H1 (cell line): ENCODE data around the gene EYA2. TPM values are rescaled to one million over a fixed set of nuclear protein-coding genes. Genes with fewer than 3 reads are reported as not detected.

Source experiments
- CTCF ChIA-PET: fragments of 300-600 bp; sonication (Branson Sonifier 250); formaldehyde crosslinking; loops from one replicate; lab custom pipeline; 2021; ENCODE audit not compliant: partially characterized antibody; lab: Charles Lee
- POLR2A ChIA-PET: fragments of 300-600 bp; sonication (Branson Sonifier 250); formaldehyde crosslinking; loops from one replicate; lab custom pipeline; 2021; ENCODE audit warnings: inconsistent platforms; ENCODE audit not compliant: partially characterized antibody; lab: Charles Lee
- DNase-seq, 2 experiments: peaks; one replicate each; pipeline versions ENCODE4 v3.0.0 to v3.0.0-alpha.2; 2010 to 2022; ENCODE audit warnings: low spot score in 2 of 2, low read depth in 1 of 2, mixed read lengths in 1 of 2
- FAIRE-seq: peaks from 2 replicates; lab custom pipeline; 2011; peaks lifted over from hg19 to GRCh38; lab: Jason Lieb, UNC
- H2AFZ ChIP-seq: 2 replicates; pipeline ENCODE4 v1.8.1; 2012; ENCODE audit warnings: low read length, inconsistent platforms
- H2AK5ac ChIP-seq: 2 replicates; pipeline ENCODE4 v1.6.1; 2013; ENCODE audit warnings: low read depth, low read length
- H2BK120ac ChIP-seq: replicated peaks from 2 replicates; pipeline ENCODE3; 2013; ENCODE audit warnings: low read depth, low read length, inconsistent platforms
- H2BK12ac ChIP-seq: 2 replicates; pipeline ENCODE4 v1.6.1; 2013; ENCODE audit warnings: low read depth, low read length
- H2BK15ac ChIP-seq: 2 replicates; pipeline ENCODE4 v1.6.1; 2013; ENCODE audit warnings: low read length
- H2BK20ac ChIP-seq: 2 replicates; pipeline ENCODE4 v1.6.1; 2013; ENCODE audit warnings: low read length
- H2BK5ac ChIP-seq: 2 replicates; pipeline ENCODE4 v1.6.1; 2013; ENCODE audit warnings: low read depth, low read length
- H3K14ac ChIP-seq: 2 replicates; pipeline ENCODE4 v1.6.1; 2013; ENCODE audit warnings: inconsistent platforms; ENCODE audit not compliant: insufficient read length
- H3K18ac ChIP-seq: 2 replicates; pipeline ENCODE4 v1.6.1; 2013; ENCODE audit warnings: low read length; ENCODE audit errors: extremely low read depth
- H3K23ac ChIP-seq: 2 replicates; pipeline ENCODE4 v1.6.1; 2013; ENCODE audit warnings: inconsistent platforms; ENCODE audit not compliant: insufficient read length
- H3K23me2 ChIP-seq: 2 replicates; pipeline ENCODE4 v1.6.1; 2013; ENCODE audit warnings: low read depth, low read length
- H3K27ac ChIP-seq: 2 replicates; pipeline ENCODE4 v1.6.1; 2011; ENCODE audit warnings: low read depth, low read length, inconsistent platforms
- H3K27me3 ChIP-seq, 4 experiments: replicated peaks in 1 of 4; 1 replicate in 1 of 4; 2 replicates in 3 of 4; pipeline versions ENCODE4 v1.6.1 to v1.8.1; 2011 to 2013; ENCODE audit warnings: low read length in 3 of 4, mild to moderate bottlenecking in 3 of 4, inconsistent platforms in 2 of 4, mixed read lengths in 2 of 4, moderate library complexity in 1 of 4; ENCODE audit not compliant: control insufficient read depth in 3 of 4, insufficient read depth in 3 of 4; ENCODE audit errors: extremely low read depth in 1 of 4
- H3K36me3 ChIP-seq, 4 experiments: 2 replicates each; pipeline versions ENCODE4 v1.6.1 to v1.8.1; 2011 to 2013; ENCODE audit warnings: mild to moderate bottlenecking in 4 of 4, low read length in 3 of 4, moderate library complexity in 2 of 4, control low read depth in 1 of 4, inconsistent platforms in 1 of 4; ENCODE audit not compliant: insufficient read depth in 4 of 4, control insufficient read depth in 2 of 4
- H3K4ac ChIP-seq: replicated peaks from 2 replicates; pipeline ENCODE3; 2013; ENCODE audit warnings: low read length, low read depth, mixed read lengths, inconsistent platforms; ENCODE audit not compliant: insufficient read length
- H3K4me1 ChIP-seq, 4 experiments: replicated peaks in 1 of 4; 1 replicate in 1 of 4; 2 replicates in 3 of 4; pipeline versions ENCODE4 v1.6.1 to v1.8.1; 2011 to 2013; ENCODE audit warnings: low read length in 3 of 4, inconsistent platforms in 2 of 4, mixed read lengths in 1 of 4; ENCODE audit not compliant: insufficient read depth in 4 of 4, control insufficient read depth in 3 of 4
- H3K4me2 ChIP-seq, 2 experiments: 2 replicates each; pipeline versions ENCODE4 v1.6.1 to v1.8.1; 2011 to 2013; ENCODE audit warnings: low read depth in 2 of 2, low read length in 2 of 2, control low read depth in 1 of 2, inconsistent platforms in 1 of 2, mild to moderate bottlenecking in 1 of 2; ENCODE audit not compliant: insufficient read depth in 1 of 2
- H3K4me3 ChIP-seq, 4 experiments: fragments of 200-600, 300-600 bp in 1 of 4; sonication (generic), shearing (Covaris generic), sonication (Bioruptor Twin) in 1 of 4; 2 replicates each; pipeline versions ENCODE4 v1.5.1 to v1.8.1; 2011 to 2016; ENCODE audit warnings: low read length in 4 of 4, low read depth in 3 of 4, control low read depth in 2 of 4, inconsistent platforms in 2 of 4, mild to moderate bottlenecking in 2 of 4, mixed read lengths in 1 of 4, moderate library complexity in 1 of 4; ENCODE audit not compliant: insufficient read depth in 2 of 4; ENCODE audit errors: extremely low read depth in 1 of 4
- H3K56ac ChIP-seq: replicated peaks from 2 replicates; pipeline ENCODE3; 2013; ENCODE audit warnings: low read depth, mild to moderate bottlenecking, mixed read lengths, low read length, inconsistent platforms; ENCODE audit not compliant: insufficient read length
- H3K79me1 ChIP-seq: 2 replicates; pipeline ENCODE4 v1.6.1; 2013; ENCODE audit warnings: low read depth, low read length, control low read depth
- H3K79me2 ChIP-seq, 2 experiments: 2 replicates each; pipeline versions ENCODE4 v1.6.1 to v1.8.1; 2012 to 2013; ENCODE audit warnings: low read length in 2 of 2, mild to moderate bottlenecking in 2 of 2, inconsistent platforms in 1 of 2; ENCODE audit not compliant: insufficient read depth in 2 of 2, control insufficient read depth in 1 of 2
- H3K9ac ChIP-seq, 4 experiments: replicated peaks in 1 of 4; 1 replicate in 1 of 4; 2 replicates in 3 of 4; pipeline versions ENCODE4 v1.6.1 to v1.8.1; 2011 to 2013; ENCODE audit warnings: low read depth in 3 of 4, low read length in 3 of 4, control low read depth in 2 of 4, mild to moderate bottlenecking in 2 of 4, moderate library complexity in 2 of 4, inconsistent platforms in 1 of 4; ENCODE audit errors: extremely low read depth in 1 of 4
- H3K9me3 ChIP-seq, 2 experiments: 2 replicates each; pipeline versions ENCODE4 v1.6.1 to v1.8.1; 2012 to 2013; ENCODE audit warnings: mild to moderate bottlenecking in 2 of 2, moderate library complexity in 2 of 2, control low read depth in 1 of 2, inconsistent platforms in 1 of 2, low read depth in 1 of 2, low read length in 1 of 2, mixed read lengths in 1 of 2; ENCODE audit not compliant: insufficient read depth in 2 of 2
- H4K20me1 ChIP-seq, 2 experiments: replicated peaks in 1 of 2; 2 replicates each; pipeline versions ENCODE3 to v1.8.1; 2011 to 2013; ENCODE audit warnings: inconsistent platforms in 2 of 2, low read length in 2 of 2, mild to moderate bottlenecking in 1 of 2; ENCODE audit not compliant: insufficient read depth in 2 of 2, control insufficient read depth in 1 of 2
- H4K5ac ChIP-seq: 2 replicates; pipeline ENCODE4 v1.6.1; 2013; ENCODE audit warnings: low read length, low read depth, mixed read lengths, inconsistent platforms; ENCODE audit not compliant: insufficient read length
- H4K8ac ChIP-seq: 2 replicates; pipeline ENCODE4 v1.8.0; 2013; ENCODE audit warnings: mild to moderate bottlenecking, moderate library complexity, low read length, inconsistent platforms; ENCODE audit not compliant: insufficient read depth; ENCODE audit errors: extremely low read depth
- H4K91ac ChIP-seq: replicated peaks from 2 replicates; pipeline ENCODE3; 2013; ENCODE audit warnings: low read length, mixed read lengths, inconsistent platforms; ENCODE audit not compliant: insufficient read length
- BRCA1 ChIP-seq: IDR thresholded peaks from 2 replicates; pipeline ENCODE4 v1.6.1; 2012; ENCODE audit warnings: low read depth, low read length, improper control_type of control experiment
- EGR1 ChIP-seq: IDR thresholded peaks from 2 replicates; pipeline ENCODE4 v1.6.1; 2011; ENCODE audit warnings: low read depth, low read length, borderline replicate concordance
- GTF2F1 ChIP-seq: IDR thresholded peaks from 2 replicates; pipeline ENCODE4 v1.6.1; 2012; ENCODE audit warnings: low read depth, low read length, improper control_type of control experiment, borderline replicate concordance
- SP2 ChIP-seq: IDR thresholded peaks from 2 replicates; pipeline ENCODE4 v1.6.1; 2012; ENCODE audit warnings: mild to moderate bottlenecking, low read length, inconsistent platforms
- SP4 ChIP-seq: IDR thresholded peaks from 2 replicates; pipeline ENCODE4 v1.6.1; 2012; ENCODE audit warnings: low read length, inconsistent platforms
- WGBS, 2 experiments: shearing (Covaris generic) in 1 of 2; methylation state at CpG; one replicate each; pipeline versions ENCODE4 v1.1.6 to v1.1.7; 2013 to 2015; ENCODE audit warnings: low lambda C conversion rate in 2 of 2, mixed read lengths in 2 of 2, inconsistent platforms in 1 of 2, low coverage in 1 of 2, missing lambda C conversion rate in 1 of 2; ENCODE audit not compliant: insufficient replicate concordance in 2 of 2, insufficient coverage in 1 of 2, insufficient read length in 1 of 2; ENCODE audit errors: extremely low coverage in 1 of 2, missing lambda C conversion rate in 1 of 2; 5-methylcytosine and 5-hydroxymethylcytosine counted together
- polyA plus RNA-seq, 7 experiments: library from polyadenylated mRNA; depleted of rRNA in 3 of 7; stranded (reverse) in 5 of 7; unstranded in 2 of 7; fragments of >200 nt in 5 of 7; fragments of 200-250 nt in 2 of 7; gene quantifications; 1 replicate in 5 of 7; 2 replicates in 1 of 7; 4 replicates in 1 of 7; pipeline versions ENCODE4 v1.2.1 to v1.2.3, GENCODE V29; 2011 to 2013; ENCODE audit warnings: missing spikeins in 2 of 7, mixed read lengths in 2 of 7
- total RNA-seq: library from RNA; stranded (reverse); fragmentation: NEBNext Ultra II Directional; extraction: Animal tissue kit (Norgen Biotek cat#: 25700); gene quantifications from 2 replicates; pipeline ENCODE4 v1.2.1, GENCODE V29; 2021

EYA2 gene
- total and polyA plus RNA-seq, 2 of the 8 experiments (the other 6 are each of a cell fraction or from before 2014, with no cell fraction given), result 1.6 to 1.7 TPM

- H4K91ac ChIP-seq, result no peak overlapping the region
- CTCF ChIA-PET, result interaction anchor here (1.2 to 1.7 kb wide), 2 partner anchors 29 to 272 kb away, joined by 3 to 7 read pairs; no protein-coding TSS in a partner anchor
- no peak overlapping the region for H2BK15ac ChIP-seq
- POLR2A ChIA-PET, result no interaction called here
- no peaks in the 10 kb centered on the region for H3K79me2 ChIP-seq
- no peaks in the 10 kb centered on the region for H3K23me2 ChIP-seq
- no peak for TF ChIP-seq GTF2F1
- no peak for TF ChIP-seq EGR1
- no peak for TF ChIP-seq SP2
- TF ChIP-seq BRCA1, result no peak
- TF ChIP-seq SP4, result no peak
- no peaks in the 10 kb centered on the region for H3K27me3 ChIP-seq
- no peak overlapping the region for H3K56ac ChIP-seq
- H4K20me1 ChIP-seq, result no peaks in the 10 kb centered on the region
- H3K4me2 ChIP-seq, result no peak overlapping the region
- H2BK12ac ChIP-seq, result no peak overlapping the region
- DNase-seq, result no peak
- no peak overlapping the region for H3K18ac ChIP-seq
- no peak overlapping the region for H4K8ac ChIP-seq
- no peaks in the 10 kb centered on the region for H3K79me1 ChIP-seq
- no peak overlapping the region for H3K4ac ChIP-seq
- H3K4me3 ChIP-seq, result no peak overlapping the region
- H3K4me1 ChIP-seq, result no peaks in the 10 kb centered on the region
- peaks cover 0 to 10% of the 10 kb centered on the region in 2 experiments; a peak in 1 of 4 replicates for H3K9me3 ChIP-seq
- H2AK5ac ChIP-seq, result no peak overlapping the region
- H2AFZ ChIP-seq, result no peak overlapping the region
- no peak overlapping the region for H4K5ac ChIP-seq
- no peak overlapping the region for H2BK120ac ChIP-seq
- no peak for FAIRE-seq
- H3K27ac ChIP-seq, result no peak overlapping the region
- no peak overlapping the region for H3K23ac ChIP-seq
- H2BK5ac ChIP-seq, result no peak overlapping the region
- no peak overlapping the region for H3K9ac ChIP-seq
- H2BK20ac ChIP-seq, result no peak overlapping the region
- no peaks in the 10 kb centered on the region for H3K36me3 ChIP-seq
- WGBS, 2 experiments, result 84% methylated on average over 3 of the region's 3 CpGs; no CpG with 5 or more reads in 1 of the 2 experiments
- H3K14ac ChIP-seq, result no peak overlapping the region
Measured at GRCh38 chr20:47029845-47030244, 135.2 kb downstream of the EYA2 start.
